IPS DF 6.9 (cell line): ENCODE results near the gene NUDT16.
A peak's percentile ranks its signal among the peaks of the same experiment; 100 is the strongest.
"Not testable (repeated sequence)": the region's sequence is repeated elsewhere in the genome, so short reads cannot be mapped to it uniquely, and the experiment has no call there.

Experiments used
- DNase-seq: peaks from one replicate; pipeline ENCODE4 v3.0.0-alpha.2; 2013; ENCODE audit warnings: low read depth, low spot score
- H3K27ac ChIP-seq: one replicate; pipeline ENCODE4 v1.5.1; 2013; ENCODE audit warnings: low read length, control low read depth
- H3K27me3 ChIP-seq: 2 replicates; pipeline ENCODE4 v1.6.1; 2013; ENCODE audit warnings: mild to moderate bottlenecking, low read length; ENCODE audit not compliant: control insufficient read depth, insufficient read depth
- H3K36me3 ChIP-seq: 2 replicates; pipeline ENCODE4 v1.6.1; 2013; ENCODE audit warnings: low read length; ENCODE audit not compliant: control insufficient read depth, insufficient read depth
- H3K4me1 ChIP-seq: 2 replicates; pipeline ENCODE4 v1.6.1; 2013; ENCODE audit warnings: low read length; ENCODE audit not compliant: control insufficient read depth, insufficient read depth
- H3K4me3 ChIP-seq: 2 replicates; pipeline ENCODE4 v1.5.1; 2013; ENCODE audit warnings: mild to moderate bottlenecking, low read length
- H3K9me3 ChIP-seq: 2 replicates; pipeline ENCODE4 v1.6.1; 2013; ENCODE audit warnings: low read length, inconsistent platforms; ENCODE audit not compliant: control insufficient read depth, insufficient read depth
- WGBS: extraction: QIAGEN DNeasy Blood & Tissue Kit; methylation state at CpG from one replicate; pipeline ENCODE4 v1.1.7; 2013; ENCODE audit warnings: mixed read lengths, missing lambda C conversion rate; ENCODE audit not compliant: insufficient read length, insufficient coverage; 5-methylcytosine and 5-hydroxymethylcytosine counted together

NUDT16 gene

GRCh38 chr3:131356006-131356595, 25.5 kb upstream of the NUDT16 start:
- no peaks in the 10 kb centered on the region for H3K9me3 ChIP-seq
- H3K36me3 ChIP-seq, result no peaks in the 10 kb centered on the region
- no peaks in the 10 kb centered on the region for H3K27me3 ChIP-seq
- no CpG with 5 or more reads among the region's 5 CpGs for WGBS
- no peak overlapping the region for H3K4me3 ChIP-seq
- H3K4me1 ChIP-seq, result no peaks in the 10 kb centered on the region; the same call in 1 of the 2 replicates
- no peak overlapping the region for H3K27ac ChIP-seq
- no peak for DNase-seq

GRCh38 chr3:131357275-131357674, 24.3 kb upstream of the NUDT16 start:
- Histone ChIP-seq H3K4me3 (no peak overlapping the region), H3K36me3 (no peaks in the 10 kb centered on the region), H3K27ac (no peak overlapping the region), H3K27me3 (no peaks in the 10 kb centered on the region), H3K9me3 (no peaks in the 10 kb centered on the region), H3K4me1 (no peaks in the 10 kb centered on the region)
- no CpG with 5 or more reads among the region's 1 CpG for WGBS
- DNase-seq, result no peak

DNA sequence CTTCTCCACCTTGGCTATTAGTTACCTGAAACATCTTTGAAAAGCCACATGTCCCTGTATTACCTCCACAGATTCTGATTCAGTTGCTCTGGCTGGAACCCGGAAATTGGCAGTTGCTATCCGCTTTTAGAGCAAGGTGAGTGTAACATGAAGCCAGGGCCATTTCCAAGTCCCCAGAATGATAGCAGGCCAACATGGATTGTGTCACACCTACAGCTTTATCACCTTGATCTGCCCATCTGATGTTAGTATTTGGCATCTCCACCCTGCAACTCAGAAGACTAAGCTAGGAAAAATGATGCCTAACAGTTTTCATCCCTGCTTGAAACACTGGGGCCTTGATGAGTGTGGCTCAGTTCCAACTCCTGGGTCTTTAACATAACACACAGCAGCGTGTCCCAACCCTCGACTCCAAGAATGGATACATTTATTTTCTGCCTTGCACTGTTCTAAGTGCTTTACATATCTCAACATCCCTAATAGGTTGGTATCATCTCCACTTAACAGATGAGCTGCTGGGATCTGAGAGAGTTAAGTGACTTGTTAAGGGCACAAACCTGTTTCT, 21.3 kb upstream of the NUDT16 start:
- Histone ChIP-seq H3K9me3 (no peaks in the 10 kb centered on the region), H3K4me1 (no peaks in the 10 kb centered on the region), H3K27me3 (no peaks in the 10 kb centered on the region), H3K27ac (no peak overlapping the region), H3K36me3 (no peaks in the 10 kb centered on the region), H3K4me3 (no peak overlapping the region)
- DNase-seq, result no peak
- WGBS, result no CpG with 5 or more reads among the region's 4 CpGs

DNA sequence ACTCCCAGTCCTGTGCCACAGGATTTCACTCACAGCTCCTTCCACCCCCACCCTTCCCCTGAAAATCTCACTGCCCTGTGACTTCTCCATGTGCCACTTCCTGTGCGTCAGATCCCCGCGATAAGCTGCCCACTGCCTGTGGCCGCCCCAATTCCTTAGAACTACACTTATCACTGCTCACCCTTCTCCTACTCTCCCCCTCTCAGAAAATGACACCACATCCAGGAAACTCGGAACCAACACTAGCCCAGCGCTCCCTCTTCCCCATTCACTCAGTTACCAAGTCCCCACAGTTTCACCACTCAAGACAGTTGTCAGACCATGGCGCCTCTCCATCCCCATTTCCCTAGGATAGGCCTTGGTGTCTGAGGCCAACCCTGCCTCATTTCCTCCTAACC, 20.5 kb upstream of the NUDT16 start:
- no CpG with 5 or more reads among the region's 7 CpGs for WGBS
- not testable (repeated sequence) for H3K9me3 ChIP-seq, H3K27me3 ChIP-seq, H3K36me3 ChIP-seq, H3K27ac ChIP-seq, H3K4me1 ChIP-seq, DNase-seq
- peak overlapping the region; percentile 26; the same call in 1 of the 2 replicates for H3K4me3 ChIP-seq

DNA sequence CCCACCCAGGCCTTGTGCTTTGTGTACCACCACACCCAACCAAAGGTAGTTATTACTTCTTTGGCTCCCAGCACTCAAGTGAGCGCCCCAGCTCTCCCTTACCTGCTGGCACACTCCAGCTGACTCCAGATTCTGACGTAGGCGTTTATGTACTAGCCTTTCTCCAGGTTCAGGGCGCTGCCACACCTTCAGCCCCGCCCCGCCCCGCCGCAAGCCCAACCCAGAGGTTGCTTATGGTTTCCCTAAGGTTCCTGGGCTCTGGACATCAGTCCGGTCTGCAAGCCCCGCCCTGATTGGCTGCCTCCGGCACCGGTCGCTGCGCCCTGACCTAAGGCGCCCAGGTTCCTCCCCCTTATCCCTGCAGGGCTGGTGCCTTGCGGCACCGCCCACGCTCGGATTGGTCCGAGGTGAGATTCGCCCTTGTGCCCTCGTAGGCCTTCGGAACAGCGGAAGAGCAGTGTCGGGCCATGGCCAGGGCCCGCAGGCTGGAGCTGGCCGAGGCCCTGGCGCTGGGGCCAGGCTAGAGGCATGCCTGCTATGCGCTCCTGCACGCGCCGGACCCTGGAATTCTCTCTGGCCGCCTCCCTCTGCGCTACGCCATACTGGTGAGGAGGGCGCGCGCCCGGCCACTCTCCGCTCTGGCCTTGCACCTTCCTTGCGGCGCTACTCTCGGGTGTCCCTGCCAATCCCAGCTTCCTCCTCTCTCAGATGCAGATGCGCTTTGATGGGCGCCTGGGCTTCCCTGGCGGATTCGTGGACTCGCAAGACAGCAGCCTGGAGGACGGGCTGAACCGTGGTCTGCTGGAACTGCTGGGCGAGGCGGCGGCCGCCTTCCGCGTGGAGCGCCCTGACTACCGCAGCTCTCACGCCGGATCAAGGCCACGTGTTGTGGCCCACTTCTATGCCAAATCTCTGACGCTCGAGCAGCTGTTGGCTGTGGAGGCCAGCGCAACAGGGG, 19.8 kb upstream of the NUDT16 start:
- WGBS, result no CpG with 5 or more reads among the region's 64 CpGs
- DNase-seq, result peak; percentile 95
- no peaks in the 10 kb centered on the region for H3K4me1 ChIP-seq
- no peak overlapping the region for H3K27ac ChIP-seq
- no peaks in the 10 kb centered on the region for H3K9me3 ChIP-seq
- peak overlapping the region; percentile 51 for H3K4me3 ChIP-seq
- no peaks in the 10 kb centered on the region for H3K36me3 ChIP-seq
- no peaks in the 10 kb centered on the region for H3K27me3 ChIP-seq

DNA sequence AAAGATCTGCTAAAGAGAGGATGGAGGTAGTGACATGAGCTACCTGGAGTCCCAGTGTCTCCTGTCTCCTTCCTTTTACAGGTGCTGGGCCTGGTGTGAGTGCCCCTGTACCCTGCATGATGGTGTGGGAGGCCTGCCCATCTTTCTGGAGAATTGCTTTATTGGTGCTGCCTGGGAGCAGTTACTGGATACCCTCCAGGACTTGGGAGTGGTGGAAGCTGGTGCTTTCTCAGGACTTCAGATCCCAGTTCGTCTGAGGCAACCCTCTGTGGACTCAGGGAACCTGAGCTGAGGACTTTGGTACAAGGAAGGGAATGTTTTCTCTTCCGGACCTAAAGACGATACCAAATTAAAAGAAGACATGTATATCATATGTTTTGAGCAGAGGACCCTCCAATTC, 18.3 kb upstream of the NUDT16 start:
- H3K9me3 ChIP-seq, result no peaks in the 10 kb centered on the region
- H3K4me3 ChIP-seq, result no peak overlapping the region
- no peaks in the 10 kb centered on the region for H3K27me3 ChIP-seq
- H3K36me3 ChIP-seq, result no peaks in the 10 kb centered on the region
- H3K4me1 ChIP-seq, result no peaks in the 10 kb centered on the region
- WGBS, result no CpG with 5 or more reads among the region's 3 CpGs
- no peak overlapping the region for H3K27ac ChIP-seq
- no peak for DNase-seq

GRCh38 chr3:131370935-131371687, 10.5 kb upstream of the NUDT16 start:
- no peak overlapping the region for H3K4me3 ChIP-seq
- DNase-seq, result no peak
- no peaks in the 10 kb centered on the region for H3K9me3 ChIP-seq
- no peaks in the 10 kb centered on the region for H3K4me1 ChIP-seq
- H3K27ac ChIP-seq, result no peak overlapping the region
- no peaks in the 10 kb centered on the region for H3K27me3 ChIP-seq
- WGBS, result no CpG with 5 or more reads among the region's 10 CpGs
- H3K36me3 ChIP-seq, result peaks cover 2% of the 10 kb centered on the region; the same call in 1 of the 2 replicates

DNA sequence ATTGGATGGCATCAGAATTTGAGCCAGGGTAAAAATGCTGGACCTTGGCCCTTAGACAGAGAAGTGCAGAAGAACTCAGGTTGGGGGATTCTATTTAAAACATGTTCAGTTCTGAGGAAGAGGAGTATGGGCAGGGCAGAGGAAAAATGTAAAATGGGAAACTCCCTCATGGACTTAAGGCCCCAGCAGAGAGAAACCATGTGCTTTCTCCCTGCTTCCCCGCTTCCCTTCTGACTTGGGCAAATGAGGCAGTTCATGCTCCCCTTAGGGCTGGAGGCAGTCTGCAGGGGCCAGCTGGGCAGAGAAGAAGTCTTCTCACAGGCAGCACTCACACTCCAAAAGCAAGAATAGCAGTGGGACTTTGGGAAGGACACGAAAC, 9.9 kb upstream of the NUDT16 start:
- Histone ChIP-seq H3K27ac (no peak overlapping the region), H3K27me3 (no peaks in the 10 kb centered on the region), H3K4me3 (no peak overlapping the region), H3K4me1 (no peaks in the 10 kb centered on the region), H3K36me3 (peaks cover 2% of the 10 kb centered on the region; the same call in 1 of the 2 replicates), H3K9me3 (no peaks in the 10 kb centered on the region)
- no peak for DNase-seq
- WGBS, result no CpG with 5 or more reads among the region's 2 CpGs

DNA sequence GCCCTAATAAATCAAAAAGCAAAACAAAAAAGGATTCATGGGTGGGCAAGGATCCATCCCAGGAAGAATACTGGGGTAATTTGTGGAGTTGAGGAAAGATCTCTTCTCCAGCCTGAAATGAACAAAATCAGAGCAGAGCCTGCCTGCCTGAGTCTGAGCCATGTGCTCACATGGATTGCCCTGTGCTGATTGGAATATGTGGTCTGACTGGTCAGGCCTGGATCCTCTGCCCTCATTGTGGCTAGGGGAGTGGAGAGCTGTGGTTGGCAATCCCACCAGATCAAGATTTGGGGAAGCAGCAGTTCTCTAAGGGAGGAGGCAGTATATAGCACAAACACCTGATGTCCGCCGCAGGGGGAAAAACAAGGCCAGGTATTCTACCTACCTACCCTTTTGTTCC, 6.8 kb upstream of the NUDT16 start:
- no peak overlapping the region for H3K27ac ChIP-seq
- no peaks in the 10 kb centered on the region for H3K27me3 ChIP-seq
- no peak for DNase-seq
- no peaks in the 10 kb centered on the region for H3K4me1 ChIP-seq
- no peak overlapping the region for H3K4me3 ChIP-seq
- WGBS, result no CpG with 5 or more reads among the region's 2 CpGs
- H3K9me3 ChIP-seq, result no peaks in the 10 kb centered on the region
- peaks cover 2% of the 10 kb centered on the region; the same call in 1 of the 2 replicates for H3K36me3 ChIP-seq

GRCh38 chr3:131380821-131381444, 641 bp upstream of the NUDT16 start:
- not testable (repeated sequence) for H3K4me1 ChIP-seq, H3K9me3 ChIP-seq, H3K36me3 ChIP-seq, DNase-seq, H3K27ac ChIP-seq, H3K27me3 ChIP-seq
- H3K4me3 ChIP-seq, result peak overlapping the region; percentile 73; the same call in 1 of the 2 replicates
- WGBS, result no CpG with 5 or more reads among the region's 16 CpGs
